ENCODE results near the gene WRAP53. TPM values are rescaled to one million over a fixed set of nuclear protein-coding genes. Genes with fewer than 3 reads are reported as not detected.
A peak's percentile ranks its signal among the peaks of the same experiment; 100 is the strongest.
"Not testable (repeated sequence)": the region's sequence is repeated elsewhere in the genome, so short reads cannot be mapped to it uniquely, and the experiment has no call there.

The WRAP53 gene
- polyA plus RNA-seq (2013, experiment 1 of 2) = 19.8 TPM
- polyA plus RNA-seq (2013, experiment 2 of 2) = 18.7 TPM

DNA sequence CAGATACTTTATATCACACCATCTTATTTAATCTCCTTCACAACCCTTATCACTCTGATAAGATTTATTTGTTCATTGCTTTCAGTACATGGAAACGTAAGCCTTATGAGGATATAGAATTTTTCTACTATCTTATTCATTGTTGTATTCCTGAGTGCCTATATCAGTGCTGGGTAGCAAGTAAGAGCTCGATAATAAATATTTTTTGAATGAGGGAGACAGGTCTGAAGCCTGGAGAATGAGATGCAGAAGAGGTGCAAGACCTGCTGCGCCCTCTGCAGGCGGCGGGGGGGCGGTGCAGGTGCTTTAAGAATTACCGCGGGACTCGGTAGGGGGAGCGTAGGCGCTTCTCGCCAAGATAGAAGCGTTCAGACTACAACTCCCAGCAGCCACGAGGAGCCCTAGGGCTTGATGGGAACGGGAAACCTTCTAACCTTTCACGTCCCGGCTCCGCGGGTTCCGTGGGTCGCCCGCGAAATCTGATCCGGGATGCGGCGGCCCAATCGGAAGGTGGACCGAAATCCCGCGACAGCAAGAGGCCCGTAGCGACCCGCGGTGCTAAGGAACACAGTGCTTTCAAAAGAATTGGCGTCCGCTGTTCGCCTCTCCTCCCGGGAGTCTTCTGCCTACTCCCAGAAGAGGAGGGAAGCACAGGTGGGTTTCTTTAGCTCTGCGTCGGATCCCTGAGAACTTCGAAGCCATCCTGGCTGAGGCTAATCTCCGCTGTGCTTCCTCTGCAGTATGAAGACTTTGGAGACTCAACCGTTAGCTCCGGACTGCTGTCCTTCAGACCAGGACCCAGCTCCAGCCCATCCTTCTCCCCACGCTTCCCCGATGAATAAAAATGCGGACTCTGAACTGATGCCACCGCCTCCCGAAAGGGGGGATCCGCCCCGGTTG lies at the start of gene WRAP53:
Gene WRAP53 (plus strand): TSS at position 570 of the 900 bp plus-strand sequence. CDS start 172 bp downstream, at position 742.
- Histone ChIP-seq H3K4me2 (ENCODE audit: low read length) (peak within 1 kb of the TSS; percentile 75), H2AK5ac (ENCODE audit: low read length) (no peak within 1 kb of the TSS), H3K18ac (ENCODE audit: low read length) (no peak within 1 kb of the TSS), H2BK120ac (ENCODE audit: low read depth, low read length) (no peak within 1 kb of the TSS), H3K4me3 (ENCODE audit: low read length) (peak within 1 kb of the TSS; percentile 98), H3K4ac (ENCODE audit: low read depth, low read length) (no peak within 1 kb of the TSS), H2BK5ac (ENCODE audit: low read length) (peak within 1 kb of the TSS; percentile 54), H4K8ac (ENCODE audit: low read depth, low read length) (no peak within 1 kb of the TSS), H3K27ac (ENCODE audit: low read depth, low read length) (peak within 1 kb of the TSS; percentile 62), H3K4me1 (ENCODE audit: control insufficient read depth, low read depth, low read length) (peaks cover 3% of the 10 kb centered on the region), H4K5ac (ENCODE audit: low read length) (peak within 1 kb of the TSS; percentile 21), H3K79me1 (ENCODE audit: low read length) (peaks cover 5% of the 10 kb centered on the region), H3K36me3 (ENCODE audit: control insufficient read depth, insufficient read depth, low read length) (no peaks in the 10 kb centered on the region), H3K56ac (ENCODE audit: low read length) (peak within 1 kb of the TSS; percentile 94), H3K9ac (ENCODE audit: low read length) (peak within 1 kb of the TSS; percentile 92), H3K79me2 (ENCODE audit: control insufficient read depth, insufficient read depth, low read length) (peaks cover 36% of the 10 kb centered on the region), H3K27me3 (ENCODE audit: insufficient read depth, low read length, poor library complexity) (no peaks in the 10 kb centered on the region), H2BK15ac (replicated peaks; ENCODE audit: low read depth) (no peak within 1 kb of the TSS), H3K23ac (ENCODE audit: low read length) (no peak within 1 kb of the TSS)
- no CpG with 5 or more reads among the region's 51 CpGs for WGBS (ENCODE audit: extremely low coverage, insufficient coverage, low lambda C conversion rate)
- peak; percentile 100 for DNase-seq

DNA sequence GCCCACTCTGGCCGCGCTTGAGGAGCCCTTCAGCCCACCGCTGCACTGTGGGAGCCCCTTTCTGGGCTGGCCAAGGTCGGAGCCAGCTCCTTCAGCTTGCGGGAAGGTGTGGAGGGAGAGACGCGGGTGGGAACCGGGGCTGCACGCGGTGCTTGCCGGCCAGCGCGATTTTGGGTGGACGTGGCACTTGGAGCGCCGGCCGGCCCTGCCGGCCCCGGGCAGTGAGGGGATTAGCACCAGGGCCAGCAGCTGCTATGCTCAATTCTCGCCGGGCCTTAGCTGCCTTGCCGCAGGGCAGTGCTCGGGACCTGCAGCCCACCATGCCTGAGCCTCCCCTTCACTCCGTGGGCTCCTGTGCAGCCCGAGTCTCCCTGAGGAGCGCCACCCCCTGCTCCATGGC lies 47.5 kb upstream of the WRAP53 start:
- no peaks in the 10 kb centered on the region for H3K27me3 ChIP-seq (ENCODE audit: insufficient read depth, low read length, poor library complexity)
- H2BK120ac ChIP-seq (ENCODE audit: low read depth, low read length) = no peak overlapping the region
- no peak overlapping the region for H4K8ac ChIP-seq (ENCODE audit: low read depth, low read length)
- no peaks in the 10 kb centered on the region for H3K4me1 ChIP-seq (ENCODE audit: control insufficient read depth, low read depth, low read length)
- H2BK5ac ChIP-seq (ENCODE audit: low read length) = no peak overlapping the region
- H2AK5ac ChIP-seq (ENCODE audit: low read length) = no peak overlapping the region
- H3K18ac ChIP-seq (ENCODE audit: low read length) = no peak overlapping the region
- no CpG with 5 or more reads among the region's 26 CpGs for WGBS (ENCODE audit: extremely low coverage, insufficient coverage, low lambda C conversion rate)
- no peak overlapping the region for H3K9ac ChIP-seq (ENCODE audit: low read length)
- no peaks in the 10 kb centered on the region for H3K79me1 ChIP-seq (ENCODE audit: low read length)
- H3K36me3 ChIP-seq (ENCODE audit: control insufficient read depth, insufficient read depth, low read length) = no peaks in the 10 kb centered on the region
- H3K56ac ChIP-seq (ENCODE audit: low read length) = no peak overlapping the region
- no peak overlapping the region for H4K5ac ChIP-seq (ENCODE audit: low read length)
- no peak overlapping the region for H3K27ac ChIP-seq (ENCODE audit: low read depth, low read length)
- no peak overlapping the region for H3K4me3 ChIP-seq (ENCODE audit: low read length)
- H3K79me2 ChIP-seq (ENCODE audit: control insufficient read depth, insufficient read depth, low read length) = no peaks in the 10 kb centered on the region
- no peak overlapping the region for H3K23ac ChIP-seq (ENCODE audit: low read length)
- no peak overlapping the region for H3K4me2 ChIP-seq (ENCODE audit: low read length)
- DNase-seq = no peak
- no peak overlapping the region for H3K4ac ChIP-seq (ENCODE audit: low read depth, low read length)
- H2BK15ac ChIP-seq (replicated peaks; ENCODE audit: low read depth) = no peak overlapping the region

DNA sequence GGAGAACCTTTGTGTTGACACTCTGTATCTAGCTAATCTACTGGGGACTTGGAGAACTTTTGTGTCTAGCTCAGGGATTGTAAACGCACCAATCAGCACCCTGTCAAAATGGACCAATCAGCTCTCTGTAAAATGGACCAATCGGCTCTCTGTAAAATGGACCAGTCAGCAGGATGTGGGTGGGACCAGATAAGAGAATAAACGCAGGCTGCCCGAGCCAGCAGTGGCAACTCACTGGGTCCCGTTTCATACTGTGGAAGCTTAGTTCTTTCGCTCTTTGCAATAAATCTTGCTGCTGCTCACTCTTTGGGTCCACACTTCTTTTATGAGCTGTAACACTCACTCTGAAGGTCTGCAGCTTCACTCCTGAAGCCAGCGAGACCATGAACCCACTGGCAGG lies 46.6 kb upstream of the WRAP53 start:
- H3K79me2 ChIP-seq (ENCODE audit: control insufficient read depth, insufficient read depth, low read length); H3K4ac ChIP-seq (ENCODE audit: low read depth, low read length); H4K8ac ChIP-seq (ENCODE audit: low read depth, low read length); H3K56ac ChIP-seq (ENCODE audit: low read length); DNase-seq; H3K36me3 ChIP-seq (ENCODE audit: control insufficient read depth, insufficient read depth, low read length); H3K4me1 ChIP-seq (ENCODE audit: control insufficient read depth, low read depth, low read length); H2AK5ac ChIP-seq (ENCODE audit: low read length); H3K27ac ChIP-seq (ENCODE audit: low read depth, low read length); H3K4me2 ChIP-seq (ENCODE audit: low read length); H3K27me3 ChIP-seq (ENCODE audit: insufficient read depth, low read length, poor library complexity); H3K4me3 ChIP-seq (ENCODE audit: low read length); H3K79me1 ChIP-seq (ENCODE audit: low read length); H2BK5ac ChIP-seq (ENCODE audit: low read length); H2BK120ac ChIP-seq (ENCODE audit: low read depth, low read length); H3K23ac ChIP-seq (ENCODE audit: low read length); H4K5ac ChIP-seq (ENCODE audit: low read length); H3K18ac ChIP-seq (ENCODE audit: low read length); H2BK15ac ChIP-seq (replicated peaks; ENCODE audit: low read depth); H3K9ac ChIP-seq (ENCODE audit: low read length): not testable (repeated sequence)
- WGBS (ENCODE audit: extremely low coverage, insufficient coverage, low lambda C conversion rate) = no CpG with 5 or more reads among the region's 7 CpGs

DNA sequence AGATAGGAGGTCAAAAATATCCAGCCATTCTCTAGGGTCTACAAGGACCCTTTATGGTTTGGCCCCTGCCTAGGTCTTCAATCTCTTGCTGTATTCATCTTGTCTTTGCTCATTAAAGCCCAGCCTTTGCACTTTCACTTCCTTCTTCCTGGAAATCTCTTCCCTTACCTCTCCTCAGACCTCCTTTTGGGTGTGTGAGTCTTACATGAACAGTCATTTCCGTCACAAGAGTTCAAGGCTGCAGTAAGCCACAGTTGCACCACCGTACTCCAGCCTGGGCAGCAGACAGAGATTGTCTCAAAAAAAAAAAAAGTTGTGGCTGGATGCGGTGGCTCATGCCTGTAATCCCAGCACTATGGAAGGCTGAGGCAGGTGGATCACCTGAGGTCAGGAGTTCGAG lies 43.5 kb upstream of the WRAP53 start:
- no peak overlapping the region for H2AK5ac ChIP-seq (ENCODE audit: low read length)
- H3K9ac ChIP-seq (ENCODE audit: low read length) = no peak overlapping the region
- no peak overlapping the region for H3K23ac ChIP-seq (ENCODE audit: low read length)
- H3K4me2 ChIP-seq (ENCODE audit: low read length) = no peak overlapping the region
- H3K4ac ChIP-seq (ENCODE audit: low read depth, low read length) = no peak overlapping the region
- no peak overlapping the region for H3K56ac ChIP-seq (ENCODE audit: low read length)
- no peak overlapping the region for H2BK120ac ChIP-seq (ENCODE audit: low read depth, low read length)
- no peak overlapping the region for H2BK5ac ChIP-seq (ENCODE audit: low read length)
- H3K36me3 ChIP-seq (ENCODE audit: control insufficient read depth, insufficient read depth, low read length) = no peaks in the 10 kb centered on the region
- no peak overlapping the region for H3K4me3 ChIP-seq (ENCODE audit: low read length)
- H3K27ac ChIP-seq (ENCODE audit: low read depth, low read length) = no peak overlapping the region
- no peaks in the 10 kb centered on the region for H3K79me2 ChIP-seq (ENCODE audit: control insufficient read depth, insufficient read depth, low read length)
- no peak for DNase-seq
- no peaks in the 10 kb centered on the region for H3K4me1 ChIP-seq (ENCODE audit: control insufficient read depth, low read depth, low read length)
- H4K5ac ChIP-seq (ENCODE audit: low read length) = no peak overlapping the region
- no peak overlapping the region for H3K18ac ChIP-seq (ENCODE audit: low read length)
- WGBS (ENCODE audit: extremely low coverage, insufficient coverage, low lambda C conversion rate) = no CpG with 5 or more reads among the region's 4 CpGs
- H3K27me3 ChIP-seq (ENCODE audit: insufficient read depth, low read length, poor library complexity) = no peaks in the 10 kb centered on the region
- no peak overlapping the region for H4K8ac ChIP-seq (ENCODE audit: low read depth, low read length)
- H2BK15ac ChIP-seq (replicated peaks; ENCODE audit: low read depth) = no peak overlapping the region
- no peaks in the 10 kb centered on the region for H3K79me1 ChIP-seq (ENCODE audit: low read length)

DNA sequence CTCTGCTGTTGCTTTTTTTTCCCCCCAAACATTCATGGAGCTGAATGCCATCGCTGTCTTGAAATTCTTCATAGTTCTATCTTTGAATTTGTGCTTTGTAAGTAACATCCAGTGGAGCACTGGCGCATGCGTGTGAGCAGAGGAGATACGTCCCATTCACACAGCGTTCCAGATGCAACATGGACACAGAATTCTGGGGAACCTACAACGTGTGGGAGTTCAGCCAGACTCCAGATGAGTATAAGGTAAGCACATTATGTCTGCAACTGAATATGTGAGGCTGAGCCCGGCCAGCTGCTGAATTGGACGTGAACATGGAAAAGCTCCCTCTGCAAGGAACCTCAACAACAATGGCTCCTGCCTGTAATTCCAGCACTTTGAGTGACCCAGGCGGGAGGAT lies 41.8 kb upstream of the WRAP53 start:
- no peak overlapping the region for H2BK120ac ChIP-seq (ENCODE audit: low read depth, low read length)
- H3K27ac ChIP-seq (ENCODE audit: low read depth, low read length) = no peak overlapping the region
- H2AK5ac ChIP-seq (ENCODE audit: low read length) = no peak overlapping the region
- no peak for DNase-seq
- H3K79me2 ChIP-seq (ENCODE audit: control insufficient read depth, insufficient read depth, low read length) = no peaks in the 10 kb centered on the region
- H3K23ac ChIP-seq (ENCODE audit: low read length) = no peak overlapping the region
- H3K56ac ChIP-seq (ENCODE audit: low read length) = no peak overlapping the region
- H3K36me3 ChIP-seq (ENCODE audit: control insufficient read depth, insufficient read depth, low read length) = no peaks in the 10 kb centered on the region
- no peaks in the 10 kb centered on the region for H3K79me1 ChIP-seq (ENCODE audit: low read length)
- H4K5ac ChIP-seq (ENCODE audit: low read length) = no peak overlapping the region
- no peak overlapping the region for H3K4ac ChIP-seq (ENCODE audit: low read depth, low read length)
- peaks cover 4% of the 10 kb centered on the region for H3K27me3 ChIP-seq (ENCODE audit: insufficient read depth, low read length, poor library complexity)
- peaks cover 3% of the 10 kb centered on the region for H3K4me1 ChIP-seq (ENCODE audit: control insufficient read depth, low read depth, low read length)
- no peak overlapping the region for H3K4me2 ChIP-seq (ENCODE audit: low read length)
- H3K9ac ChIP-seq (ENCODE audit: low read length) = no peak overlapping the region
- H2BK5ac ChIP-seq (ENCODE audit: low read length) = no peak overlapping the region
- no peak overlapping the region for H3K4me3 ChIP-seq (ENCODE audit: low read length)
- no peak overlapping the region for H4K8ac ChIP-seq (ENCODE audit: low read depth, low read length)
- H2BK15ac ChIP-seq (replicated peaks; ENCODE audit: low read depth) = no peak overlapping the region
- no peak overlapping the region for H3K18ac ChIP-seq (ENCODE audit: low read length)
- no CpG with 5 or more reads among the region's 9 CpGs for WGBS (ENCODE audit: extremely low coverage, insufficient coverage, low lambda C conversion rate)
